Activated T-cell treated with anti-CD3 and anti-CD28 coated beads, Interleukin-2, amount 50 U/mL, for 1 hour (primary cell): ENCODE data around the gene SGMS2.
"Not testable (repeated sequence)": the region's sequence is repeated elsewhere in the genome, so short reads cannot be mapped to it uniquely, and the experiment has no call there.

Experiments
- DNase-seq: peaks from one replicate; pipeline ENCODE4 v3.0.0-alpha.2; 2020

Gene SGMS2

DNA sequence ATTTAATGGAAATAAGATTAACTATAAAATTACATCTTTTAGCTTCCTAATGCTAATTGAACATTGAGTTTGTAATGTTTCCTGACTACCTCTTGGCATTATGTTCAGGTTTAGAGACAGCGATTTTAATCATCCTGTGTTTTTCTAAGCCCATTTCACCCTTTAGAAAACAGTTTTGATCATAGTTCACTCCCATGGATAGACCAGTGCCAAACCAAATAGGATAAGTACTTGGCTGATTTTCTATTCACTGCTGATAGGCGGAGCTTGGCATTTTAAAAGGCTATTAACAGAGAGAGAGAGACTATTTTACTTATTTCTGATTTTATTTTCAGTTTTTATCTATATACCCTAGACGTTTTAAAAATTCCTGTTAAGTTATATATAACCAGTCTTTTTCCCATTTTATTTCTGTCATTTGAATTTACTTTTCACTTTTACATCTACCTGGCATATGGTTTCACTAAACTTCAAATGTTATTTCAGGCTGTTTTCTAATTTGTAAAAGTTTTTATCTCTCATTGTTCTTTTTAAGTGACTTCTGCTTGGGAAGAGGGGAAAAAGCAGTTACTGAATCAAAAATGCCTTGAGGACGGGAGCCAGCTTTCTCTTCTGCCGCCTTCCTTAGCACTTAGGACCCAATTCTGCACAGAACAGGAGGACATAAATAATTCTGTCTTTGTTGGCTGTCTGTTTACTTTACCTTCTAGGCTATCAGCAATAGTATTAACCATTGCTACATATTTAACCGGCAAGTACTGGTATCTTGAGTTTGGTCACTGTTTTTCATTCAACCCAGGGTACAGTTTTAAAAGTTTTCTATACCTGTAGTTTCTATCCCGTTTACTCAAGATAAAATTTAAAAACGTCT lies 46.4 kb downstream of the SGMS2 start:
- no peak for DNase-seq

DNA sequence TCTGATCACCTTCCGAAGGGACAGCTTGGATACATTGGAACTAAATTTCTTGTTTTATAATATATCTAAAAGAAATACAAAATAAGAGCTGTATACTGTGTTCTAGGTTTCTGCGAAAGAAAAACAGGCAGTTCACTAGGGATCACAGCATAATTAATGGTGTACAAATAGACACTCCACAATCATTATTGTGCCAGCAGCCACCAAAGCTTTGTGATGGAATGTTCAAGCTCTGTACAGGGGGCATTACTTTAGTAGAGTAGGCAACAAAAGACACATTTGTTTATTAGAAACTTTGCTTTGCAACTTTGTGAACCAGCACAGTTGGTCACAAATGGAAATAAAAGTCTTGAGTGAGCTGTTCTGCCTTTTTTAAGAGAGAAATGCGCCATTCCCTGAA lies 49.3 kb downstream of the SGMS2 start:
- no peak for DNase-seq

DNA sequence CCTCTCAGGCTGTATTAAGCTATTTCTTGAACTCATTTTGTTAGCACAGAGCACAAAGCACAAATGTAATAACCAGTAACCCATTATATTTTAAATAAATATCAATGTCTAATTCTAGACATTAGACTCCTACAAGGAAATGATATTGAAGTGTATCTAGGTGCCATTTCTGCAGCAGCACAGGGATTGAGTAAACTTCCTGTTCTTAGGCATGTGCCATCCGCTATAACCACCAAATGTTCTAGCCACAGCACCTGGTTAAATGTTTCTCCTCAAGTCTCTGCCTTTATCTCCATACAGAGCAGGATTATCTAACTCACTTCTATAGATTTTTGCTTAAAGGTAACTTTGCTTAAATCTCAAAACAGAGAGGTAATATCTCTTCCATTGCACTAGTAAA lies 51.4 kb downstream of the SGMS2 start:
- DNase-seq, result no peak

DNA sequence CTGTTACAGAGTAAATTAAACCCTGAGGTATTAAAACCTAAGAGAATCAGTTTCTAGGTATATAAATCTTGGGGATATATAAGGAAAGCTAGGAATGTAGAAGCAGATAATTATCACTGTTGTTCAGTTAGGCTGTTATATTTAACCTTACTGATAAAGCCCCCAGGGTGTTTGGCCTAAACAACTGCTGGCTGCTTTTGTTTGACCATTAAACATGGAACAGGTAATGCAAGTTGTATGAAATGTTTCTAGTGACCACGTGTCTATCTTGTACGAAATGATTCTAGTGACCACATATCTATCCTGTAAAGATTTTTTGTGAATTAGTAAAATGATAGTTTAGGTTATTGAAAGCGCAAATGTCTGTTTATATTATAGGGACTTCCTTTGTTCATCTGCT lies 52.6 kb downstream of the SGMS2 start:
- DNase-seq, result no peak

DNA sequence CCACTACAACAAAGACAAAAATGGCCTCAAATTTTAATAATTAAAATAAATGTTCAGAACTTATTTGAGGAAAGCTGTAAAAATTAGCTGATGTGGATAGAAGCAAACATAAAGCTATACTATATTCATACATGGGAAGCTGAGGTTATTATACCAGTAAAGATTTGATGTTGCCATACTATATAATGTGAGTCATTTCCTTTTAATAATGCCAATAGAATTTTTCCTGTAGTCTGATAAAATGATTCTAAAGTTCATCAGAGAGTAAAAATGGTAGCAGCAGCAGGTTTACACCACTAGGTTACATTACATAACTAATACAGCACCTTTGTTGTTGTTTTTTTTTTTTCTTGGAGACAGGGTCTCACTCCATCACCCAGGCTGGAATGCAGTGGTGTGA lies 61.1 kb downstream of the SGMS2 start:
- no peak for DNase-seq

DNA sequence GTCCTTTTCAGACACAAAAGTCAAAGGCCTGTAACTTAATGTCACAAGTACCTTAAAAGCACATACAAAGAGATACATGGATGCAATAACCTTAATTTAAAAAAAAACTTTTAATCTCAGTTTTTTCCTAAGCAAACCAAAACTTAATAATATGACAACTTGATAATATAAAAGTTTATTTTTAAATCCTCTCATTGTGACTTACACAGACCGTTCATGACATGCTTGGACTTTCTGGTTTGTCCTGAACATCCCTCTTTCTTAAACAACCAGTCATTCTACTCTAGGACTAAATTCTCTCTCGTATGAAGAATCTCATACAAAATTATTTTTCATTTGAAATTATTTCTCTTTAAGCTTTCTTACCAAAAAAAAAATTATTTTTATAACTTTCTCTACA lies 63.5 kb downstream of the SGMS2 start:
- DNase-seq, result no peak

DNA sequence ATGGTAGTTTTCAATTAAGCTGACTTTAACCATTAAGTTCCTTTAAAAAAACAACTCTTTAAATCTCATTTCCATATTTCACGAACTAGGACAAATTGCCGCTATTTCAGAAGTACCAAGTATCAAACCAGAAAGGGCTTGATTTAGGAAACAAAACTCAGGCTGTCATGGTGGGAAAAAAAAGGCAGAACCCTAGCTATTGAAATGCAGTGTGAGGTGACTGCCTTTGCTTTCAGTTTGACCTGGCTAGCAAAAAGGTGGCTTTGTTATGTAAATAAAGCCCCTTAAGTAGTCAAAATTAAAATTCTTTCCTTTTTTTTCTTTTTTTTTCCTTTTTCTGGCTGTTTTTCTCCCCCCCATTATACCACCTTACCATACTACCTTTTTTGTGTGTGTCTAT lies 66.0 kb downstream of the SGMS2 start:
- no peak for DNase-seq

DNA sequence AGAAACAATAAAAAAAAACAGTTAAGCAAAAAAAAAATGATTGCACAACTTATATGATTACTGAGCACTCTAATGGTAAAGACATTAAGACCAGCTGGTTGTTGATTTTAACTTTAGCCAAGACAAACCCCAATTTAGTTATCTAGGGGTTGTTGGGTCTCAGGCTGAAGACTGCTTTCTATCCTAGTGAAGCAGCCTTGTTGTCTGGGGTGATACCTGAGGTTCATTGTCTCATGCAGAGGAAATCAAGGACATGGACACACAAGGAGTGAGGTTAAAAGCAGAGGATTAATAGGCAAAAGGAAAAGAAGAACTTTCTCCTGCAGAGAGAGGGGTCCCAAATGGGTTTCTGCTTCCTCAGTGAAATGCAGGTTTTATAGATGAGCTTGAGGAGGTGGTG lies 66.6 kb downstream of the SGMS2 start:
- no peak for DNase-seq

DNA sequence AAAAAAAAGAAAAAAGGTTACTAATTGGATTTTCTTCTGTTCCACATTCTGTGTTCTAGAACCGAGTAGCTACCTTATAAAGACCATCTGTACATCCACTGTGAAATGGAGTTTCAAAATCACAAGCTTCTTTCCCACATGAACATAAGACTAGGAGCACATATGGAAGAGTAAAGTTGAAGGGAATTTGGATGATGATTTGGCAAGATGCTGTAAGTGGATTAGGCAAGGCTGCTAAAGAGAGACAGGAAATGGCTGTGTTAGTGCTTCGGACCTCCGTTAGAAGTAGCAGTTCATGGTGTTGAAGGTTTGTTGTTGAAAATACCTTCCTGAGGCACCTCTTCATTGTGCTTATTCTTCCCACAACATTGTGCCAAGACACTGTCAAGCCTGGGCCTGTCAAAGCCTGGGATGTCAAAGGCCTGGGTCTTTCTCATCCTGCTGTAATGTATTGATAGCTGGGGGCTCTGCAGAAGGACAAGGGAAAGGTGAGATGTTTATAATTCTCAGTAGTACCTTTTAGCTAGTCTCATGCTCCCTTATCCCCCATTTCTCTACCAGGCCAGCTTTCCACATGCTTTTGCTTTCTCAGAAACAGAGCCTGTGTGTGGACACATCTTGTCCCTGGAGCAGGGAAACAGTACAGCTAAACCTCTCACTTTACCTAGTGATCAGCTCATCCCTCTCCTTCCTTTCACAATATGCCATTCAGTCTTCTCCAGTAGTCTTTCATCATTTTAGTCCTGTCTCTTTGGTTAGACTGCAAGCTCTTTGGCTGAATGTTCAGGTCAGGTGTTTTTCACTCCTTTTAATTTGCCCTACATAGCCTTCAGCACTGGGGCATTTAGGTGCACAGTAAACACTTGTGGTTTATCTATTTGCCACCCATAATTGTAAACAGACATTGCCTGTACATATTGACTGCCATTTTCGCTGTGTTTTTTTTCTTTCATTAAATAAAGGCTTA lies 68.7 kb downstream of the SGMS2 start:
- DNase-seq, result no peak

DNA sequence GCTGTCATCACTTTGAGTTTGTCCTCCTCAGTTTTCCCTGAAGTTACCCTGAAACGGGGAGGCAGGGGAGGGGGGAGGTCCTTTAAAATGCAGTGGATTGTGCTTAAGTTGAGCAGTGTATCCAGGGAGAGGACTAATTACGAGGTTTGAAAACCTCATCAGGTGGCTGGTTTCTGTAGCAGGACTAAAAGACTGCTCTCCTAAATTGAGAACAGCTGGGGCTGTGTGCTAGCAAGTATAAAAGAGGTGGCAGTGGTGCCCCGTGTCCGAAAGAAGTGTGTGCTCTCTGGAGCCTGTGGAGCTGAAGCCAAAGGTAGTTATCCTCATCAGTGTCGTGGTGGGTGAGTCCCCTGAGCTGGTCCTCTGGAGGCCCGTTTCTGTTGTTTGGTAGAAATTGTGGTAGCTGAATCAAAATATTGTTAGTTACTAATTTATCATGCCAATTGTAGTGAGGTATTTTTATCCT lies 69.4 kb downstream of the SGMS2 start:
- no peak for DNase-seq

DNA sequence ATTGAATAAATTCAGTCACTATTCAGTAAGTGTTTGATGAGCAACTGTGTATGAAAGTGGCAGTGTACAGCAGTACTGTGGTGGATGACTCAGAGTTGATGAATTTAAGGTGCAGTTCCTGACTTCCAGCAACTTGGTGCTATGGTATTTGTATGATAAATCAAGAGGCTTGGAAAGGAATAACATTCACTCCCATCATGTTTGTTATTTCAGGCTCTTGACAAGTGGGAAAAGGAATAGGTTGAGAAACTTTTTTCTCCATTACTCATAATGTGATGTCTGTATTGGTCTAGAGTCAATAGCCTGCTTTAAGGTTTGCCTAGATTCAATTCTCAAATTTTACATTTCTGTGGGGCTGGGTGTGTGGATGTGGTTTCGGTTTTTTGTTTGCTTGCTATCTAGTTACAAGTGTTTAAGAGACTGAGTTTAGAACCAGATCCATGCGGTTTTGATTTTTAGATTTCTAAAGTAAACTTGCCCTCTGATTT lies 71.5 kb downstream of the SGMS2 start:
- no peak for DNase-seq

DNA sequence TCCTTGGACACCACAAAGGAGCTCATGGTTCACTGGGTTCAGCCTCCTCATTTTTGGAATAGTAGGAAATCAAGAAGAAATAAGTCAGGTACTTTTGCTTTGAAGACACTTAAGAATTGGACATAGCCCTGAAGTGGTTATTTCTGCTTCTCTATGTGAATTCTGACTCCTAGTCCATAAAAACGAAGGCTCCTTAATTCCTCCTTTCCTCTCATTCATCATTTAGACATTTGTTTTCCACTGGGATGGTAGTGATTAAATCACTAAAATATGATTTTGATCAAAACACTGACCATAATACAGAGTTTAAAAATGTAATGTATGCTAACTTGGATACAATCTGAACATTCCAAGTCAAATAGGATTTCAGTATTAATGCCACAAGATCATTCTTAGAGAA lies 71.9 kb downstream of the SGMS2 start:
- no peak for DNase-seq

DNA sequence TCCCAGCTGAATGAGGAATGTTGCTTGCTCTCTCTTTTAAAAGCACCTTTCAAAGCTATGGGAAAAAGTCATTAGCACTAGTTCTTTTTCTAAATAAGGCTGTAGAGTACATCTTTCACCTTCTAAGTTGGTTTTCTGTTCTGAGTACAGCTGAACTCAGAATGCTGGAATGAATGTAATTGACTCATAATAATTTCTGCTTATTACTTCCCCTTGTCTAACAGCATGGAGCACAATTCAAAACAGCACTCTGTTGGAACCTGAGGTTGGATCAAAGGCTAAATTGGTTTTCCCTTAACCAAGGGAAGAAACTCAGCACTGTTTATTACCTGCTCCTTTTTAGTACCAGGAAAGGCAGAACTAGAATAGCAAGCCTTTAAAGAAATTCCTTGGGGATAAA lies 73.1 kb downstream of the SGMS2 start:
- no peak for DNase-seq

DNA sequence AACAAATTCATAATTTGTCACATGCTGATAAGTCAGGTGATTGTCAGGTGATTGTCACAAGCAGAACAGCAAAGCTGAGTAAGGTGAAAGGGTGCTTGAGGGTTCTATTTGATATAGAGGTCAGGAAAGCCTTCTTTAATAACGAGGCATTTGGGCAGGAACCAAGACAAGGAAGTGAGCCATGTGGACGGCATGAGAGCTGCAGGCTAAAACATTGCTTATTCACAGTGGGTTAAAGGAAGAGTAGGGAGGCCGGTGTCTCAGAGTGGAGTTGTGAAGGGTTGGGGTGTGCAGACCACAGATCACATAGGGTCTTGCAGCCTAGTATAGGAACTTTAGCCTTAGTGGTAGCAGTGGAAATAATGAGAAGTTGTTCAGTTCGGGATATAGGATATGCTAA lies 75.3 kb downstream of the SGMS2 start:
- DNase-seq, result no peak

DNA sequence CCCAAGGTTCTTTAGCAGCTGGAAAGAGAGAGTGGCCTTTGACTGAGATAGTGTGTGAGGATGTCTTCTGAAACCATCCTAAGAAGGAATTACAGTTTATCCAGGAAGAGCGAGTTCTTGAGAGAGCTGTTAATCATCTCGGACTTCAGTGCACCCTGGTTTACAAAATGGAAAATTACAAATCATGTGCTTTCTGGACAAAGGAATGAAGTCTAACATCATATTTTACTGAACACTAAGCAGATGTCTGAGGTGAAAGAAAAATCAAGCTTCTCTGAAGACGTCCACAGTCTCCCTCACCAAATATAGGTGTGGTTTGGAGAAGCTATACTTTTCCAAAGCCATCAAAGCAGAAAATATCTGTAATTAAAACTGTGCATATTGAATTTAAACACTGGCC lies 75.8 kb downstream of the SGMS2 start:
- DNase-seq, result no peak

DNA sequence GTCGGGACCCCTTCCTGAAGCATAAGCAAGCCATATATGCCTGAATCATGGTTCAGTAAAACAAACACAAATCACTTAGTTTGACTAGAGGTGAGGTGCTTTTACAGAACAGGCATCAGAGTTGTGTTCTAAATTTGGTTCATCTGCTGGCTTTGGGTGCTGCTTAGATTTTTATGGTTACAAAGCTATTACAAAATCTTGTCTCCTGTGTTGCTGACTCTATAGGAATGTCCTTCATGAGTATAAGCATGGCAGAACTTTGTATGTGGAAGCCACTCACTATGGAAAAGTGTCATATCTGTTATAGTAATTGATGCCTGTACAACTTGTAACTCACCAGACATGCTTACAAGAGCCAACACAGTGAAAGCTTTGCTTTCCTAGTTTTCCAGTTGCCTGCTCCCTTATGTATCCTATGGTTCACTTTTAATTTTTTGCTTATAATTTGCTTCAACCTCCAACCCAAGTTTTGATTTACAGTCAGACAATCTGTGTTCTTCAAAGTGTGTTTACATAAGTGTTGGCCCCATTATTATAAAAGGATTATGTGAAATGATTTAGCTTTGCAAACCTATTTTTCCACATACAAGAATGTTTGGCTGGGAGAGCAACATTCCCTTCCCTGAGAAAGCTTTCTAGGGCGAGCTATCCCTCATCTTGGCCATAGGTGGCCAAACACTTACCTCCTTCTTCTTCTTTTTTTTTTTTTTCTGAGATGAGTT lies 76.6 kb downstream of the SGMS2 start:
- DNase-seq, result no peak

DNA sequence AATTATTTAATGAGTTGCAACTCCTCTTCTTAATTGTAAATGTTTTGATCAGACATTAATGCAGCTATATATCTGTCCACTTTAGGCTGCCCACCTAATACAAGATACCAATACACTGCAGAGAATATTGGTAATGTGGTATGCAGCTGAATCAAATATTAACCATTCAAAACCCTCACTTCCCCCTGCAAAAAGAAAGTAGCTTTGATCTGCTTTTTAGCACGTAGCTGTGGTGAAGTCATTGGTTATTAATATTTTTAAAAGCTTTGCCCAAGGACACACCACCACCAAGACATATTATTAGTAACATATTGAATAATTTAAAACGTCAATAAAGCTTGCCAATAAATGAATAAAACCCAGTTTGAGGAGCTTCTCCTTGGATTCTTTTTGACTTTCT lies 78.0 kb downstream of the SGMS2 start:
- DNase-seq, result no peak

DNA sequence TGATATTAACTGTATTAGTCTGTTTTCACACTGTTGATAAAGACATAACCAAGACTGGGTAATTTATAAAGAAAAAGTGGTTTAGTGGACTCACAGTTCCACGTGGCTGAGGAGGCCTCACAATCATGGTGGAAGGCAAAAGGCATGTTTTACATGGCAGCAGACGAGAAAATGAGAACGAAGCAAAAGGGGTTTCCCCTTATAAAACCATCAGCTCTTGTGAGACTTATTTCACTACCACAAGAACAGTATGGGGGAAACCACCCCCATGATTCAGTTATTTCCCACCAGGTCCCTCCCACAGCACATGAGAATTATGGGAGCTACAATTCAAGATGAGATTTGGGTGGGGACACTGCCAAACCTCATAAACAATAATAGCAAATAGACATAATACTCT lies 80.3 kb downstream of the SGMS2 start:
- not testable (repeated sequence) for DNase-seq

DNA sequence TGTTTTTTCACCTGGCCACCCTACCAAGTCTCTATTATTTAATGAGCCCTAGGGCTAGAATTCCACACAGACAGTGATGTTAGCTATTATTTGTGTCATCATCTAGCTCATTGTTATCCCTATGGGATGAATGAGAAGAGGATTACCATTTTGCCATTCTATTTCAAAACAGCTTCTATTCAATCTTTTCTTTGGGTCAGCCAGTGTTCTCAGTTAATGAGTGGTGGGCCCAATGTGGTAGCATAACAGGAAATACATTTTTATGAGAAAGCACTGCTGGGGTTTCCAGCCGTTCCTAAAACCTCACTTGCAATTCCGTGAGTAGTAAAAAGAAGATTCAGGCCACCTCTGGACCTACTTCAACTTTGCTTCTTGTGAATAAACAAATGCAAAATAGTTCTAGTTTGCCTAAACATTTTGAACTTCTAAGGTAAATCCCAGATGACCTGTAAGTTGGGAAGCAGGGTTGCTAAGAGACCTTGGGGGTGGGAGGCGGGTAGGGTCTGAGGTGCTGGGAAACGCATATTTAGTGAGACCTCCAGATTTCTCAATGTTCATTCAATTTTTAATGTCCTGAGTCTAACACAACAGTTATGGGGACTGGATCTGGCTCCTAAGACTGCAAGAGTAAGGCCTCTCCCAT lies 81.8 kb downstream of the SGMS2 start:
- no peak for DNase-seq

DNA sequence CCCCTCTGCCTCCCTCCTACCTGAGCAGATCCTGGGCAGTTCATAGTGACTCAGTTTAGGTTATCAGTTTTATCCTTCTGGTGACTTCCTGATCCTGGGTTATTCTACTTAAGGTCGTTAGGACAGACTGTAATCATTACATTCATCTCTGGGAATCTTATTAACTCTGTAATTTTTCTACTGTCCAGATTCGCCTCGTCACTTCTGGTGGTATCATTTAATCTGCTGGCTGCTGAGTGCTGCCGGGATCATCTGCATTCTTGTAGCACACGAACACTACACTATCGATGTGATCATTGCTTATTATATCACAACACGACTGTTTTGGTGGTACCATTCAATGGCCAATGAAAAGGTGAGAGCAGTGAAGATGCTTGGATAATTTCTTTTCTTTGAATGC lies 83.6 kb downstream of the SGMS2 start:
- DNase-seq, result no peak

DNA sequence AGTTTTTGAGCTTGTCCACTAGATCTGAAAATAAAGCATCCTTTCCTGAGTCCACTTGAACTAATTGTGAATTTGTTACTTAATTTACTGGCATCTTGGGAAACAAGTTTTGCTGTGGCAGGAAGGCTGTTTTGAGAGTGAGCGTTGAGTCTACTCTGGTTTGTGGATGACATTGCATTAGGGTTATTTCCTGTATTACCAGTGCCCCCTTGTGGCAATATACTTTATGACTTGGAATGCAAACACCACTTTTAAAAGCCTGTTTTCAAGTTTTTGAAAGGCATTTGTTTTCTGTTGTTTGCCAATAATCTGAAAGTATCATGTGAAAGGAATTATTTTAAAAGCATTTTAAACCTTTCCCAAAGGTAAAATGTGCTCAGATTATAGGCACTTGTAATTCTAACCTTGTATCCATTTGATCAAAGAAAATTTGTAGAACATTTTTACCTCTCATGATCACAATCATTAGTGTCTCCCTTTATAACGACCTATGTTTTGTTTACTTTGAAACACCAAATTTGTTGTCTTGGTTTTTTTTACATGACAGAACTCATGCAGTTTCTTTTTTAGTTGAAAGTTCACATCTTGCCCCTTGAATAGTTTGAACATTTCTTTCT lies 88.7 kb downstream of the SGMS2 start:
- DNase-seq, result no peak

DNA sequence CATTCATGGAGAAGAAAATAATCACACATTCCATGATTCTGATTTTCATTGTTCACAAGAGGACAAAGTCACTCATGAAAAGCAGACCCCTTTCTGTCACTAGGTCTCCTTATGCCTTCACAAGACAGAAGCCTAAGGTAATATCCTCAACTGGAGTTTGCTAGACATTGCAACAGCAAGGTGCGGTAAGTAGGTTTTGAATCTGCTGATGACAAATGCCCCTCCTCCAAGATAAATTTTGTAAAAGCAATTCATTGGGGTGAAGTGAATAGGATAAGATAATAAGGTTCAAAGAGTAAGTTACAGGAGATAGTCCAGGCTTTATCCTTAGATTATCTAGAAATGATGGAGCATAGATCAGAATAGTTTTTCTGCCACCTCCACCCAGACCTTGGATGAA lies 90.5 kb downstream of the SGMS2 start:
- no peak for DNase-seq
